ENCODE data around the gene CACNA1H.
"Not testable (repeated sequence)": the region's sequence is repeated elsewhere in the genome, so short reads cannot be mapped to it uniquely, and the experiment has no call there.

DNA sequence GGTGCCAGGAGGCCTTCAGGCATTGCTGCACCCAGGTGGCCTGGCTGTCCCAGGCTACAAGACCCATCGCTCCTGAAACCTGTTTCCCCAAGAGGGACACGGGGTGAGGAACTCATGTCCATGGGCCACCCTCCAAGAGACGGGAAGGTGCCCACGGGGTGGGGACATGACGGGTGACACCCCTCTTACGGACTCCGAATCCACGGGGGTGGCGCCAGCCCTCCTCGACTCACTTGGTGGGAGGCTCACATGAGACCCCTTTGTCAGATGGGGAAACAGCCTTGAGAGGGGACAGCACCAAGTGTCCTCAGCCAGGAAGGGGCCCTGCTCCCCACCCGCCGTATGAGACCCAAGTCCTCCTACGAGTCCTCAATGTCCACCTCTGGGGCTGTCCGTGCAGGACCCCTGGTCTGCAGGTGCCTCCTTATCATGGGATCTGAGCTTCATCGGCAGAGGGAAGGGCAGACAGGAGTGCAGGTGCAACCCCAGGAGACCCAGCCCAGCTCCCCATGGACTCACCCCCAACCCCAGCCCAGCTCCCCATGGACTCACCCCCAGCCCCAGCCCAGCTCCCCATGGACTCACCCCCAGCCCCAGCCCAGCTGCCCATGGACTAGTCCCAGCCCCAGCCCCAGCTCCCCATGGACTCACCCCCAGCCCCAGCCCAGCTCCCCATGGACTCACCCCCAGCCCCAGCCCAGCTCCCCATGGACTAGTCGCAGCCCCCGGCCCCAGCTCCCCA lies 77.7 kb downstream of the CACNA1H start:
- TF ChIP-seq, protein P1, sequence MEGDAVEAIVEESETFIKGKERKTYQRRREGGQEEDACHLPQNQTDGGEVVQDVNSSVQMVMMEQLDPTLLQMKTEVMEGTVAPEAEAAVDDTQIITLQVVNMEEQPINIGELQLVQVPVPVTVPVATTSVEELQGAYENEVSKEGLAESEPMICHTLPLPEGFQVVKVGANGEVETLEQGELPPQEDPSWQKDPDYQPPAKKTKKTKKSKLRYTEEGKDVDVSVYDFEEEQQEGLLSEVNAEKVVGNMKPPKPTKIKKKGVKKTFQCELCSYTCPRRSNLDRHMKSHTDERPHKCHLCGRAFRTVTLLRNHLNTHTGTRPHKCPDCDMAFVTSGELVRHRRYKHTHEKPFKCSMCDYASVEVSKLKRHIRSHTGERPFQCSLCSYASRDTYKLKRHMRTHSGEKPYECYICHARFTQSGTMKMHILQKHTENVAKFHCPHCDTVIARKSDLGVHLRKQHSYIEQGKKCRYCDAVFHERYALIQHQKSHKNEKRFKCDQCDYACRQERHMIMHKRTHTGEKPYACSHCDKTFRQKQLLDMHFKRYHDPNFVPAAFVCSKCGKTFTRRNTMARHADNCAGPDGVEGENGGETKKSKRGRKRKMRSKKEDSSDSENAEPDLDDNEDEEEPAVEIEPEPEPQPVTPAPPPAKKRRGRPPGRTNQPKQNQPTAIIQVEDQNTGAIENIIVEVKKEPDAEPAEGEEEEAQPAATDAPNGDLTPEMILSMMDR (IDR thresholded peaks at IDR 0.05), result not testable (repeated sequence)
- TF ChIP-seq POLR2A (IDR thresholded peaks at IDR 0.05), result not testable (repeated sequence)

Measured in uterus (tissue), 2 donors.